Esophagus squamous epithelium (tissue), 4 donors: ENCODE measurements around the gene GRIK3.

ENCODE experiments used
- CTCF ChIP-seq, 6 experiments: fragments of 450-650 bp in 4 of 6; fragments of 200-600 bp in 2 of 6; sonication (generic) in 2 of 6; IDR thresholded peaks; one replicate each; pipeline ENCODE4 v1.5.1; 2016 to 2019; ENCODE audit warnings: antibody characterized with exemption in 6 of 6, mild to moderate bottlenecking in 4 of 6, moderate library complexity in 4 of 6
- POLR2A ChIP-seq, 4 donors: fragments of 450-650 bp; IDR thresholded peaks; one replicate each; pipeline ENCODE4 v1.6.1; 2017; ENCODE audit warnings: antibody characterized with exemption in 4 of 4, mild to moderate bottlenecking in 4 of 4, moderate library complexity in 3 of 4

GRCh38 chr1:36906555-36906954, 127.8 kb downstream of the GRIK3 start:
- no peak for TF ChIP-seq CTCF (IDR thresholded peaks at IDR 0.05)
- TF ChIP-seq POLR2A (IDR thresholded peaks at IDR 0.05), result no peak
